ENCODE results near the gene DNMT1. TPM values are rescaled to one million over a fixed set of nuclear protein-coding genes. Genes with fewer than 3 reads are reported as not detected.

Gene DNMT1
- total RNA-seq (2022; extraction: Qiagen RNA extraction): 46.9 to 57.5 TPM (median 55.0 TPM) in 5 replicates

DNA sequence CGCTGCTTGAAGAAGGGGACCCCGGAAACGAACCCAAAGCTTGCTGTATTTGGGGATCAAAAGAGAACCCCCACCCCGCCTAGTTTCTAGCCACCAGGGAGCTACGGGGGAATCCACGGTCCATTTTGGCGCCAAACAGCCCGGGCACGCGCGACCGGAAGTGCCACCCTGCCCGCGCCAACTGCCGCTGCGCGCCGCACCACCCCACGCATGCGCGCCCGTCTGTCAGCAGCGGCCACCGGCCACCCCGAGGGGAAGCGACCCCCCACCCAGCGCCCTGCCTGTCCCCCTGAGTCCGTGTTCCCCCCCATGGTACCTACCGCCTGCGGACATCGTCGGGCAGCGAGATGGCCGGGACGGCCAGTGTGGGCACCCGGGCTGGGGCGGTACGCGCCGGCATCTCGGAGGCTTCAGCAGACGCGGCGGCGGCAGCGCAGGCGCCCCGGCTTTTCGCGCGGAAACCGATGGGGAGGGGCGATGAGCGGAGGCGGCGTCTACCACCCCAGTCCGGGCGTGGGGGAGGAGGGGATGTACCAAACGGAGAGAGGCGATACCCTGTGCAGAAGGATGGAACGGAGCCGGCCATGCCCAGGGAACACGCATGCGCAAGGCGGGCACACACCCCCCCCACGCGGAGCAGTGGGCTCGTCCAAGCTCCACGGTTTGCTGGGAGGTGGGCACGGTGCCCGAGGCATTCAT, at the start of gene DNMT1:
TSS of gene DNMT1 (minus strand) at position 454 of the 699 bp plus-strand sequence. CDS start at position 400, 54 bp downstream.

DNA sequence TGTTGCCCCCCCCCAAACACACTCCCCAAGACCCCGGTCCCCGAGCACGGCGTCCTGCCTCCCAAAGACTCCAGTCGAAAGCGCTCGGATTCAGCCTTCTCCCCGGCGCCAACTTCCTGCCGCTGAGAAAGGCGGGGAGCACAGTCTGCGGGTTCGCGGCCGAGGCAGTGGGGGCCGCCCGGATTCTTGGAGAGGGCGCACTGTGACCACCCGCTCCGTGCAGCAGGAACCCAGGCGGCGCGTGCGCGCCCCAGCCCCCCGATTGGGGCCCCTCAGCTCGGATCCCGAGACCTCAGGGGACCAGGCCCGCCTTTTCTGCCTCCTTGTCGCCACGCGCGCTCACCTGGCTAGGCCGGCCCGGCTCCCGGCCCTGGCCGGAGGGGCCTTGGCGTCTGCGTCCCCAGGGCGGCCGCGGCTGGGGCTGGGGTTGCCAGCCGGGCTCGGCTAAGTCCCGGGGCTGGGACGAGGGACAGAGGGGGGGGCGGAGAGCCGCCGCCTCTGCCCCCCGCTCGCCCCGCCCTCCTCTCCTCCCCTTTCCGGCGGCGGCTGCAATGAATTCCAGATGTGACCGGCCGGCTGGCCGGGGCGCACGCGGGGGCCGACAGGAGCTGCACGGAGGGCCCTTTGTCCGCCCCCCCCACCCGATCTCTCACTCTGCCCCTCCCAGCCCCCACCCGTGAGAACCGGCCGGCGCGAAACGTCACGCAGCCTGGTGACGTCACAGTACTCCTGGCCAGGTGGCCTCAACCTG, 36.3 kb upstream of the DNMT1 start, which contains the start of gene S1PR2:
TSS of gene S1PR2 (minus strand) at position 471 of the 751 bp plus-strand sequence. CDS start 6,426 bp downstream, outside the sequence.

DNA sequence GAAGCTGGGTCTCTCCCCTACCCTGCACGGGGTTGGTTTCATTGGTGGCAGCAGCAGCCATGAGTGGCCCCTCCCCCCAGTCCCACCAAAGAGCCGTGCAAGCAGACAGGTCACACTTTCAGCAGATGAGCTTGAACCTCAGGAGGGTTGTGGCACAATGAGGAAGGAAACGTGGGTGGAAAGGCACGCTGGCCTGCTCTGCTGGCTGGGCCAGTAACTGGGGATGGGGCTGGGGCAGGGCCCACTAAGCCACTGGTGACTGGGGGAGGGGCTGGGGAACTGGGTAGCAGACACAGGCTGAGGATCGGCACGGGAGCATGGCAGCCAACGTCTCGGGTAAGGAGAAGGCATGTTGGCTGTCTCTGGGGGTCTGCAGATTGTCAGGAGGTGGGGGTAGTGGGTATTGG, 83.3 kb downstream of the DNMT1 start, which contains the start of gene P2RY11:
TSS of gene P2RY11 (plus strand) at position 289 of the 407 bp plus-strand sequence. CDS start at position 318, 29 bp downstream.

DNA sequence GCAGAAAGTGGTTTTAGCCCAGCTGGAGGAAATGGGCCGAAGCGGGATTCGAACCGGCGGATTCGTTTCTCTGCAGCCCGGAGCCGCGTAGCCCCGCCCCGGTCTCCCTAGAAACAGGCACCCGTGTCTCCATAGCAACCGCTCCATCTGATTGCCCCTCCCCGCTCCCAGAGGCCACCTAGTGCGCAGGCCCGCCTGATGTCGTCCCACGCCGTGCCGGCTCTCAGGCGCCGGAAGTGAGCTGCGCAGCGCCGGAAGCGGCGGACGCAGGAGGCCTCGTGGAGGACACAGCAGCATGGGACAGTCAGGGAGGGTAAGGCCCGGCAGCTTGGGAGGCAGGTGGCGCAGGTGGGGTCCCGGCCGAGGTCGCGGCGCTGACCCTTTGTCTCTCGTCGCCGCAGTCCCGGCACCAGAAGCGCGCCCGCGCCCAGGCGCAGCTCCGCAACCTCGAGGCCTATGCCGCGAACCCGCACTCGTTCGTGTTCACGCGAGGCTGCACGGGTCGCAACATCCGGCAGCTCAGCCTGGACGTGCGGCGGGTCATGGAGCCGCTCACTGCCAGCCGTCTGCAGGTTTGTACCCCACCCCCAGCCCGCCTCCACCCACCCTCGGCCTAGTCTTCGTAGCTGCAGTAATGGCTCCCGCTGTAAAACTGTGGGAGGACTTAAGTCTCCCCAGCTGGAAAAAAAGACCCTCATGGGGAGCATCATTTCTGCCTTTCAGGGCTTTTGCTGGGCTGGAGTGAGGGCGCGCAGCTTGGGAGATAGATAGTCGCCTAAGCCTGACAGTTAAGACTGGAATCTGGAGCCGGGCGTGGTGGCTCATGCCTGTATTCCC, 88.4 kb downstream of the DNMT1 start, which contains the start of gene PPAN:
TSS of gene PPAN (plus strand) at position 263 of the 837 bp plus-strand sequence. CDS start at position 296, 33 bp downstream.

DNA sequence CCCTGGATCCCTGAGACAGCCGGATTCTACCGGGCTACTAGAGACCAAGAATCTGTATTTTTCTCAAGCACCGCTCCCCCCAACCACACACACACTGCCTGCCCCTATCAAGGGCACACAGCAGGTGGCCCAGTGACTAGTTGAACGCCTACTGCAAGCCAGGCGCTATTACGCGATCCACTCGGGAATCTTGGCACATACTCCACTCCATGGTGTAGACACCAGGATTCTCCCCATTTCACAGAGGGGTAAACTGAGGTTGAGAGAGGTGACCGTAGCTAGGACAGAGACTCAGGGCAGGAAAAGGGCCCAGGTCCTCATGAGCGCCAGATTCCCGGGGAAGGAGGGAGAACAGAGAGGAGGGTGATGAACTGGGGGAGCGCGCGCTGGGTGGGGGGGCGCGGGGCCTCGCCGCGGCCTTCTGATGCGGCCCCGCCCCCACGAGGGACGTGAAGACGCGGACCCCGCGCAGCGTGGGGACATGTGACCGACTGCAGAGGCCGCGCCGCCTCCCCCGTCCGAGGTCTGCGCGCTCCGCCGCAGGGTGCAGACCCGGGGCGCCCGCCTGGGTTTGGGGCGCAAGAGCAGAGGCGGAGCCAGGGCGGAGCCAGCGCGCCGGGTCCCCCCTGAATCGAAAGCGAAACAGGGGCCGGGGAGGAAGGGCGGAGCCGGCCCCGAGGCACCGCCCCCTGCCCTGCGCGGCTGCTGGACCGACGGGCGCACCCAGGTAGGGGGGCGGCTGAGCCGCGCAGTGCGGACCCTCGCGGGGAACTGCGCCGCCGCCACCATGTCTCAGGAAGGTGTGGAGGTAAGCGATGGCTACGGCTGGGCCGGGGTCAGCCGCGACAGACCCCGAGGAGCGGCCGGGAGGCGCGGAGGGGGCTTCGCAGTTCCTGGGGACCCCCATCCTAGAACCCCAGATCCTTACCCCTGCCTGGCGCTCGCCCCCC, 108.8 kb downstream of the DNMT1 start, which contains the start of gene SHFL:
TSS of gene SHFL (plus strand) at position 677 of the 950 bp plus-strand sequence. CDS start at position 788, 111 bp downstream.

Other genes starting within 250 kb of the DNMT1 start
- gene COL5A3, start 184.4 kb downstream of the DNMT1 start, total RNA-seq (2022; extraction: Qiagen RNA extraction): 2.4 to 3.8 TPM (median 3.0 TPM) in 5 replicates
- gene RDH8, start 181.5 kb downstream of the DNMT1 start, total RNA-seq (2022; extraction: Qiagen RNA extraction): 0.18 to 0.42 TPM (median 0.27 TPM) in 5 replicates
- 6.3 to 8.0 TPM (median 6.9 TPM) in 5 replicates for gene SHFL, start 108.6 kb downstream of the DNMT1 start, total RNA-seq (2022; extraction: Qiagen RNA extraction)
- 0.05 to 0.19 TPM (median 0.10 TPM) in 4 of 5 replicates, not detected in the other for gene ANGPTL6, start 92.3 kb downstream of the DNMT1 start, total RNA-seq (2022; extraction: Qiagen RNA extraction)
- 35.9 to 58.3 TPM (median 53.8 TPM) in 5 replicates for gene PPAN, start 88.6 kb downstream of the DNMT1 start, total RNA-seq (2022; extraction: Qiagen RNA extraction)
- gene P2RY11, start 83.3 kb downstream of the DNMT1 start, total RNA-seq (2022; extraction: Qiagen RNA extraction): 4.4 to 10.5 TPM (median 7.3 TPM) in 5 replicates
- gene EIF3G, start 75.1 kb downstream of the DNMT1 start, total RNA-seq (2022; extraction: Qiagen RNA extraction): 148 to 187 TPM (median 173 TPM) in 5 replicates
- gene S1PR2, start 36.4 kb upstream of the DNMT1 start, total RNA-seq (2022; extraction: Qiagen RNA extraction): 0.62 to 1.1 TPM (median 0.84 TPM) in 5 replicates
- gene MRPL4, start 57.3 kb upstream of the DNMT1 start, total RNA-seq (2022; extraction: Qiagen RNA extraction): 54.3 to 76.4 TPM (median 69.8 TPM) in 5 replicates
- 2.7 to 4.3 TPM (median 3.6 TPM) in 5 replicates for gene ICAM1, start 76.2 kb upstream of the DNMT1 start, total RNA-seq (2022; extraction: Qiagen RNA extraction)
- 0.09 to 0.11 TPM in 2 of 5 replicates, not detected in the others for gene ICAM4, start 92.0 kb upstream of the DNMT1 start, total RNA-seq (2022; extraction: Qiagen RNA extraction)
- 0.19 to 0.93 TPM (median 0.81 TPM) in 5 replicates for gene ICAM5, start 95.0 kb upstream of the DNMT1 start, total RNA-seq (2022; extraction: Qiagen RNA extraction)
- 0.68 to 1.6 TPM (median 1.5 TPM) in 5 replicates for gene ZGLP1, start 114.9 kb upstream of the DNMT1 start, total RNA-seq (2022; extraction: Qiagen RNA extraction)
- gene FDX2, start 121.1 kb upstream of the DNMT1 start, total RNA-seq (2022; extraction: Qiagen RNA extraction): 23.4 to 36.5 TPM (median 29.9 TPM) in 5 replicates
- 16.7 to 32.5 TPM (median 30.2 TPM) in 5 replicates for gene RAVER1, start 138.6 kb upstream of the DNMT1 start, total RNA-seq (2022; extraction: Qiagen RNA extraction)
- gene ICAM3, start 144.7 kb upstream of the DNMT1 start, total RNA-seq (2022; extraction: Qiagen RNA extraction): 6.7 to 9.7 TPM (median 8.2 TPM) in 5 replicates
- 27.7 to 47.5 TPM (median 44.4 TPM) in 5 replicates for gene TYK2, start 185.6 kb upstream of the DNMT1 start, total RNA-seq (2022; extraction: Qiagen RNA extraction)
- gene CDC37, start 208.6 kb upstream of the DNMT1 start, total RNA-seq (2022; extraction: Qiagen RNA extraction): 155 to 208 TPM (median 189 TPM) in 5 replicates
- 3.3 to 5.2 TPM (median 4.7 TPM) in 5 replicates for gene PDE4A, start 225.6 kb upstream of the DNMT1 start, total RNA-seq (2022; extraction: Qiagen RNA extraction)

Measured in A549 treated with dexamethasone at 1 μM for 4 hours (cell line).